GM21423 (cell line): ENCODE results near the gene CREB5.

Experiments used
- ATAC-seq: cut with Tn5 transposase; IDR thresholded peaks from one replicate; pipeline ENCODE4 v1.9.1; 2021; ENCODE audit warnings: mild to moderate bottlenecking, moderate library complexity; ENCODE audit not compliant: unreplicated experiment

Gene CREB5

DNA sequence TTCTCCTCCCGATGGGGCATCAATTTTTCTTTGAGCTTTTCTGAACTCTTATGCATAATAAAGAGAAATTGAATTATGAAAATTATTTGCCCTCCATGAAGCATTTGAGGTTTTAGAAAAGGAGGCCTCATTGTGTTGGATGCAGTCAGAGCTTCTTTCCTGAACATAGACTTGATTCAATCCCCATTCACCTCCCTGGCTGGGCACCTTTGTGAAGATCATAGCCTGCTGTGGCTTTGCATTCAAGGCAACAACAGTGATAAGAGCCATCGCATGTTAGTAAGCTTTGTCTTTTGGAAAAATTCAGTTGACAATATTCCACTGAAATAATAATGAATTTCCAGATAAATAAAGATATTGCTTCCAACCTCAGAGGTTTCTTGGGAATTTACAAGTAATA lies 458.8 kb downstream of the CREB5 start:
- ATAC-seq = no peak

DNA sequence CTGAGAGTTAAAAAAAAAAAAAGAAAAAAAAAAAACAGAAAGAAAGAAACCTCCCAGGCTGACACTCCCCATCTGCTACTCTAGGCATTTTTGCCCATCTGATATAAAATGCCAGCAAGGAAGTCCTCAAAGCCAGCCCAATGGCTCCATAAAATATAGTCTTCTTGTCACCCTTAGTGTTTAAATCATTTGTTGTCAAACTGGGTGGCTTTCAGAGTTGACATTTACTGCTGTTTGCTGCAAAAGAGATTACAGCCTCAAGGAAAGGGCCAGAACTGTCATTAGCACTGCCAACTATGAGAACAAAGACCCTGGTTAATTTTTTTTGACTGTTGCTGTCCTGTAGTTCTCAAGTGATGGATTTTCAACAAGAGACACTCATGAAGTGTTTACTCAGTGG lies 459.3 kb downstream of the CREB5 start:
- ATAC-seq = no peak

DNA sequence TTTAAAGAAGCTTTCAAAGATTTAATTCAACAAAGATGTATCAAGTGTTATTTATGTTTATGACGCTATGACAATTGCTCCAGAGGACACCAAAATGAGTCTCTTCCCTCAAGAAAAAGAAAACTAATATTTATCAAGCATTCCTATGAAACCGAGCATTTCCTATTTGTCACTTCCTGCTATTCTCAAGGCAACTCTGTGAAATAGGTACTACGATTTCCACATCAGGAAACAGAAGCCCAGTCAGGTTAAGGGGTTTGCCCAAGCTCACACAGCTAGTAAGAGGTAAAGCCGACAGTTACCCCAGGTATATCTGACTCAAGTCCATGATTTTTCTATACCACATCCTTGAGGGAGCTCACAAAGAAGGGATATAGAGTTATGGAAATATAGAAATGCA lies 459.9 kb downstream of the CREB5 start:
- no peak for ATAC-seq

DNA sequence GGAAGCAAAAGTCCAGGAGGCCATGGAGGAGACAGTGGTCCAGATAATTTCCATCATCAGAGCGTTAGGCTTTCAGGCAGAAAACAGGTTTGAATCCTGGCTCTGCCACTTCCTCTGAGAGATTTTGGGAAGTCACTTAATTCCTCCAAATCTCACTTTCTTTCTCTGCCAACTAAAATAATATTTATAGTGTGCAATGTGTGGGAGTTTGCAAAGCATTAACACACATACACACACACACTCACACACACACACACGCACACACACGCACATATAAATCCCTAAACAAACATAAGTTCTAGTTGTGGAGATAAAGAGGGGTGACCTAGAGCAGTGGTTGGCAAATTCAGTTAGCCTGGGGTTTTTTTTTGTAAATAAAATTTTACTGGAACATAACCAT lies 461.0 kb downstream of the CREB5 start:
- ATAC-seq = no peak

DNA sequence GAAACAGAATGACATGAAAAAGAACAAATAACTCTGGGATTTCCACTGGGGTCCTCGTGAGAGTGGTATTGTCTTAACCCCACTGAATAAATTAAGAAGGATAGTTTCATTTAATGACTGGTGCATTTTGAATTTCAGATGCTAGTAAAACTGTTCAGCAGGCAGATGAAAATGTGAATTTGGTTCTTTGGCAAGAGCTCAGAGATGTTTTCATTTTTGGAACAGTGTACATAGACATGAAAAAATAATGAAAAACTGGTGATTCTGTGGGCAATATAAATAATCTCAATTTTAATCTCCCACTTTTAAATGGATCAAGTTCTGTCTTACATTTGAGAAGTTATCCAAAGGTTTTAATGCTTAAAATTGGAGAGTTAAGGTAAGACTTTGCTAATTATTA lies 461.7 kb downstream of the CREB5 start:
- ATAC-seq = no peak
